Measurements from ENCODE around the gene NKX2-2.

Gene NKX2-2

GRCh38 chr20:21523895-21524294 is 10.0 kb upstream of the NKX2-2 start:
- DNase-seq (ENCODE audit: extremely low spot score): no peak
- ChIA-PET CTCF (interaction anchor here (1.1 to 2.0 kb wide), 4 partner anchors 11 to 288 kb away, joined by 3 to 9 read pairs (median 5); no protein-coding TSS in a partner anchor), POLR2A (no interaction called here)
- no peak for TF ChIP-seq CTCF (IDR thresholded peaks at IDR 0.05; ENCODE audit: control extremely low read depth, extremely low read depth, low read depth, missing control alignments)

- no peak for DNase-seq (ENCODE audit: extremely low spot score)
- ChIA-PET POLR2A (no interaction called here), CTCF (interaction anchor here (1.1 to 1.4 kb wide), 2 partner anchors 11 to 18 kb away, joined by 3 to 4 read pairs; no protein-coding TSS in a partner anchor)
- TF ChIP-seq CTCF (IDR thresholded peaks at IDR 0.05; ENCODE audit: control extremely low read depth, extremely low read depth, low read depth, missing control alignments): no peak
Observed at GRCh38 chr20:21523281-21523868, 9.5 kb upstream of the NKX2-2 start.

DNA sequence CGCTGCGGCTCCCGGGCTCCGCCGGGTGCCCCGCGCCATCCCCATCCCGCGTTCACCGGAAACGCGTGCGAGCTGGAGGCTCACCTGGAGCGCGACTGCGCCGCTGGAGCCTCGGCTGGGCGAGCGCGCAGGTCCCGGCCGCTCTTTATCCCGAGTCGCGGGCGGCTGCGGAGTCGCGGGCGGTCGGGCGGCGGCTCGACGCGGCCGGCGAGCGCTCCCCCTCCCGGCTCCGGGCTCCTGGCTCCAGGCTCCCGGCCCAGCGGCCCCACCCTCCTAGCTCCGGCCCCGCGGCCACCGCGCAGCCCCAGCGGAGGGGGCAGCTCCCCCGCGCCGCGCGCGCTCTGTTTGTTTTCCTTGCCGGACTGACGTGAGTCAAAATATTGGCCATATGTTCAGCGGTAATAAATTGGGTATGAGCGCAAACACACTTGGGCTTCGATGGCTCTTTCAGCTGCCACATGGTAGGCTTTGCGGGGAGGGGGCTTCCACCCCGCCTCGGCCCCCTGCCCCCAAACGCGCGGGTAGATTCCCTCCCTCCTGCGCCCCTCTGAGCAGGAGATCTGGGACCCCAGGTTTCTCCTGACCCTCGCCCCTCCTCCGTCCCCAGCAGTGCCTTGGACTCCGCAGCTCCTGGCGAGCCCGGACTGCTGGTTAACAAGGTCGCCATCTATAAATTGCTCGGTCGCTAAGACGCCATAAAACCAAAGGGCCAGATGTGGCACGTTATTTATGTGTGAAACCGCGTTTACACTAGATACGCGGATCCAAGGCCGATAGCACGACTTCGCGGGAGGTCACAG is 8.8 kb upstream of the NKX2-2 start:
- CTCF ChIA-PET: no interaction called here
- DNase-seq (ENCODE audit: extremely low spot score): no peak
- TF ChIP-seq CTCF (IDR thresholded peaks at IDR 0.05; ENCODE audit: control extremely low read depth, extremely low read depth, low read depth, missing control alignments): no peak
- POLR2A ChIA-PET: no interaction called here

DNA sequence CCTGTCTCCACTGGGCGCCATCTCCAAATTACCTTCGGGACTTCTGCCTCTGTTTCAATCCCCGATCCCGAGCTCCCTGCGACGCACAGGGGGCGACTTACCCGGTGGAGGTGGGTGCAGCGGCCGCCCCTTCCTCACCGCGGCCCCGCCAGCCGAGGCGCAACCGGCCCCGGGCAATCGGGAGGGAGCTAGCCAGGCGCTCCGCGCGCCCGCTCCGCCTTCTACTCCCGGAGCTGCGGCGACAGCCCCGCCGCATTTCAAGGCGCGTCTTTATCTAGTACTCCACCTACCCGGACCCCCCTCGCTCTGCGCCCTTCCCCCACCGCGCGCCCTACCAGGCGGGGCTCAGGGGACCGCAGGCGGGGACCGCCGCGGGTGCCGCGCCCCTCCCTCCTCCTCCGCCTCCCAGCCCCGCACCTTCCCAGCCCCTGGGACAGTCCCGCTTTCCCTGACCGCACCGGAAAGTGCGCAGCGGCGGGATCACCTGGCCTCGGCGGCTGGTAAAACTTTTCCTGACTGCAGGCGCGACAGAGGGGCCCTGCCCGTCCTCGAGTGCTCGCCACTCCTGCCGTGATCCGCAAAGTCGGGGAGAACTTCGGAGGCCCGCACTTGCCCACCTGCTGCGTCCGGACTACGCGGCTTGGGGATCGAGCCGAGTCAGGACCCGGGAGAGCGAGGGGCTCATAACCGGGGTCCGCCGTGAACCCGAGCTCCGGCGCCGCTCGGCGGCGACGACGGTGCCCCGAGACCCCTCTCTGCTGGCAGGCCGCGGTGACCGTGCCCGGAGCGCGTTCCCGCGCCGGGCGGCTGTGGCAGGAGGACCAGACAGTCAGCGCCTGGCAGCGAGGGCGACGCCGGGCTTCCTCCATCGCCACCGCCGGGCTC is 8.0 kb upstream of the NKX2-2 start:
- ChIA-PET POLR2A (no interaction called here), CTCF (interaction anchor here (1.6 to 2.4 kb wide), 2 partner anchors 17 to 50 kb away, joined by 4 to 8 read pairs; no protein-coding TSS in a partner anchor)
- TF ChIP-seq CTCF (IDR thresholded peaks at IDR 0.05; ENCODE audit: control extremely low read depth, extremely low read depth, low read depth, missing control alignments): no peak
- DNase-seq (ENCODE audit: extremely low spot score): no peak

DNA sequence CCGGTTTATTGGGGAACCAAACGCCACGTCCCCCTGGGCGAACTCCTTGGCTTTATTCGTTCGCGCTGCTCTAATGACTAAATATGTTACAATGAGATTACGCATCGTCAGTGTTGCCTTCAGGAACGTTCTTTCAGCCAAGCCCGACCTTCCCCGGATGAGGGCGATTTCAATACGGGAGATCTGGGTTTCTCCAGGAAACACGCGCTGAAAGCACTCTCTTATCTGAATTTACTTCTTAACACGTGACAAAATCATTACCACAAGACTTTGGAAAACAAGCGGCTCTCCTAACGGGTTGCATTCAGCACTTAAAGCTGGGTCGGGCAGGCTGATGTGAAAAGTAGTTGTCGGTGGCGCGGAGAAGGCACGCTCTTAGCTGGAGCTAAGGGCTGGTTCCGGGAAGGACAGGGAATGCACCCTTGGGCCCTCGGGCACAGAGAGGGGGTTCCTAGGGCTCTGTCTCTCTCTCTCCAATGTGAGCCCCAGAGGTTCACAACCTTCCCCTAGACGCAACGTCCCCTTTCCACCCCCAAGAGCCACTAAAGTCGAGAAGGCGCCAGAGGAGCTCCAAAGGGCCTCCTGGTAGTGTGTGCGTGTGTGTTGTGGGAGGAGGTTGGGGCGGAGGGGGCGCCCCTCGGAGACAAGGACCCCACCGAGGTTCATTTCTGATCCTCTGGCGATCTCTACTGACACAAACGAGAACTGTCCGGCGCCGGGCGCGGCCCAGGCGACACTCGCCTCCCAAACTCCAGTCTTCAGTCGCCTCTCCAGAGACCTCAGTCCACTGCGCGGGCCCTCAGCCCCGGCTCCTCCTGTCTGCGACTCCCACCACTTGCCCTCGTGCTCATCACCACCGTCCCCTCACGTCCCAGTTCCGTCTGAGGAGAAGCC is 7.1 kb upstream of the NKX2-2 start:
- CTCF ChIA-PET: interaction anchor here (1.3 to 2.4 kb wide), 3 partner anchors 16 to 285 kb away, joined by 4 to 8 read pairs (median 4); no protein-coding TSS in a partner anchor

More for the DNA sequence above, 7.1 kb upstream of the NKX2-2 start:
- POLR2A ChIA-PET: no interaction called here
- DNase-seq (ENCODE audit: extremely low spot score): peak; percentile 18
- no peak for TF ChIP-seq CTCF (IDR thresholded peaks at IDR 0.05; ENCODE audit: control extremely low read depth, extremely low read depth, low read depth, missing control alignments)

Data from GM10248 (cell line).